HepG2 (cell line): ENCODE results near the gene NAT10. TPM values are rescaled to one million over a fixed set of nuclear protein-coding genes. Genes with fewer than 3 reads are reported as not detected.

Source experiments
- BCL3 ChIP-seq: sonication (generic); formaldehyde crosslinking; IDR thresholded peaks from 2 replicates; pipeline ENCODE4 v1.5.1; 2020; ENCODE audit warnings: mild to moderate bottlenecking, missing genetic modification reagents, moderate library complexity
- CCAR2 ChIP-seq: fragments of 200-400 bp; formaldehyde crosslinking; optimal IDR thresholded peaks from 2 replicates; pipeline ENCODE3; 2018; ENCODE audit warnings: low read depth, mild to moderate bottlenecking, low read length, moderate library complexity
- DMTF1 ChIP-seq: sonication (generic); formaldehyde crosslinking; IDR thresholded peaks from 2 replicates; pipeline ENCODE4 v1.4.0; 2020; ENCODE audit warnings: mild to moderate bottlenecking, missing genetic modification reagents
- KDM1A ChIP-seq: IDR thresholded peaks from 2 replicates; pipeline ENCODE4 v1.6.1; 2016; ENCODE audit warnings: missing compliant biosample characterization
- MED1 ChIP-seq: sonication (generic); formaldehyde crosslinking; IDR thresholded peaks from 2 replicates; pipeline ENCODE4 v1.4.0; 2020; ENCODE audit warnings: missing genetic modification reagents
- MTERF4 ChIP-seq: sonication (generic); formaldehyde crosslinking; IDR thresholded peaks from 2 replicates; pipeline ENCODE4 v1.8.0; 2023; ENCODE audit warnings: mild to moderate bottlenecking, missing genetic modification reagents
- RBFOX2 ChIP-seq: fragments of 200-400 bp; formaldehyde crosslinking; IDR thresholded peaks from 2 replicates; pipeline ENCODE4 v1.6.1; 2017; ENCODE audit warnings: low read depth, mild to moderate bottlenecking, low read length
- SMARCC2 ChIP-seq: fragments of 450-650 bp; IDR thresholded peaks from 2 replicates; pipeline ENCODE4 v1.6.1; 2017; ENCODE audit warnings: antibody characterized with exemption, mild to moderate bottlenecking
- YY1 ChIP-seq: IDR thresholded peaks from 2 replicates; pipeline ENCODE4 v1.6.1; 2011; ENCODE audit warnings: low read length, low read depth, moderate library complexity, mild to moderate bottlenecking; ENCODE audit not compliant: insufficient read depth, insufficient replicate concordance
- ZBTB10 ChIP-seq: sonication (generic); formaldehyde crosslinking; IDR thresholded peaks from 2 replicates; pipeline ENCODE4 v1.4.0; 2020; ENCODE audit warnings: missing genetic modification reagents, borderline replicate concordance
- ZBTB42 ChIP-seq: sonication (generic); formaldehyde crosslinking; IDR thresholded peaks from 2 replicates; pipeline ENCODE4 v1.5.0; 2020; ENCODE audit warnings: mild to moderate bottlenecking, missing genetic modification reagents
- ZHX2 ChIP-seq, 2 experiments: sonication (generic) in 1 of 2; formaldehyde crosslinking in 1 of 2; IDR thresholded peaks; 2 replicates each; pipeline versions ENCODE4 v1.6.1 to v1.9.0; 2014 to 2022; ENCODE audit warnings: antibody characterized with exemption in 1 of 2, borderline replicate concordance in 1 of 2, inconsistent platforms in 1 of 2, low read depth in 1 of 2, missing genetic modification reagents in 1 of 2
- ZNF143 ChIP-seq: sonication (generic); formaldehyde crosslinking; IDR thresholded peaks from 2 replicates; pipeline ENCODE4 v1.4.0; 2020; ENCODE audit warnings: missing genetic modification reagents
- ZNF335 ChIP-seq: sonication (generic); formaldehyde crosslinking; IDR thresholded peaks from 2 replicates; pipeline ENCODE4 v1.4.0; 2020; ENCODE audit warnings: missing genetic modification reagents
- polyA plus RNA-seq, 8 experiments: library from polyadenylated mRNA; depleted of rRNA in 3 of 8; stranded (reverse) in 7 of 8; unstranded in 1 of 8; fragments of >200 nt; fragmentation: Illumina TruSeq in 4 of 8; extraction: Trizol in 4 of 8; gene quantifications; 2 replicates each; pipeline versions ENCODE4 v1.2.1 to v1.2.3, GENCODE V29; 2011 to 2016; ENCODE audit warnings: low read depth in 4 of 8, missing spikeins in 1 of 8, mixed read lengths in 1 of 8; ENCODE audit not compliant: insufficient read depth in 1 of 8
- total RNA-seq, 5 experiments: library from RNA; depleted of rRNA; stranded (reverse); fragments of >200 nt; fragmentation: Illumina TruSeq; extraction: Trizol; gene quantifications; 2 replicates each; pipeline ENCODE4 v1.2.3, GENCODE V29; 2016; ENCODE audit warnings: low read depth in 1 of 5

NAT10 gene
- total and polyA plus RNA-seq, 2 of the 13 experiments (the other 11 are each of a cell fraction or from before 2014, with no cell fraction given) = 33.9 to 51.9 TPM

DNA sequence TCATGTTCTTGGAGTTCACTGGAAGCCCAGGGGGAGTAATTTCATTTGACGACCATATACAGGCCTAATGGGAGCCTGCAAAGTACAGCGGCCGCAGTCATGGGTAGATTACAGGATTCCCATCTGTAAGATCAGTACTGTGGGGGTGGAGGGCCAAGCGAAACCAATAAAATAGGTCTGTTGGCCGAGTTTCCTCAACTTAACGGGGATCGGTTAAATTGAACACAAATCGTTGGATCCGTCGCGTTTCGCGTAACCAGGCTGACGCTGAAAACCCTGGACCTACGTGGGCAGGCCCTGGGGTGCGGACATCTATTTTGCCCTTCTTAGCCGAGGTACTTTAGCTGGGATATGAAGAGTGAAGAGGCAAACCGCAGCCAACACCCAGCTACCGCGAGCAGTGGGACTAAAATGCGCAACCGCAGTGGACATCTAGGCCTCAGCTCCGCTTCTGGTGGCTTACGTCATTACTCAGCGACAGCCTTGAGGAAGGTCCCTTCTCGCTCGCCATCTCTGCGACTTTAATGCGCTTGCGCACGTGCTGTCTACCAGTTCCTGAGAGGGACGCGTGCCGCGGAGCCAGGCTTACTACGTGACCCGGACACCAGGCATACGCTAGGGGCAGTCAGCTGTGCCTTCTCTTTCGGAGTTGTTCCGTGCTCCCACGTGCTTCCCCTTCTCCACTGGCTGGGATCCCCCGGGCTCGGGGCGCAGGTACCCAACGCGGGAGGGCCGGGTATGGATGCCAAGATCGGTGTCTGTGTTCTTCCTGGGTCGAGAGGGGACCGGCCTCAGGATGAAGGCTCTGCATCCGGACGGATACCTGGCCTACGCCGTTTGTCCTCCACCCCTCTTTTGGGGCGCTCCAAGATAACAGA is at the start of gene NAT10 (continued):
- TF ChIP-seq ZHX2 (IDR thresholded peaks at IDR 0.05; ENCODE audit: low read depth) = peak; percentile 92
- TF ChIP-seq ZHX2 (CRISPR knock-in tag; IDR thresholded peaks at IDR 0.05; ENCODE audit: borderline replicate concordance) = no peak
- peak; percentile 23; the same call in 1 of the 2 replicates for TF ChIP-seq ZBTB42 (CRISPR knock-in tag)
- TF ChIP-seq MTERF4 (CRISPR knock-in tag) = no peak
- TF ChIP-seq DMTF1 (CRISPR knock-in tag) = no peak
- peak; percentile 85 for TF ChIP-seq MED1
- TF ChIP-seq ZNF335 (CRISPR knock-in tag) = peak; percentile 100
- peak; percentile 76; the same call in 1 of the 2 replicates for TF ChIP-seq ZBTB10 (CRISPR knock-in tag)
- TF ChIP-seq SMARCC2 = no peak
- peak; percentile 79 for TF ChIP-seq RBFOX2
- no peak for TF ChIP-seq CCAR2
- TF ChIP-seq ZNF143 (CRISPR knock-in tag) = peak; percentile 63
- peak; percentile 80; the same call in 1 of the 2 replicates for TF ChIP-seq BCL3 (CRISPR knock-in tag)
- TF ChIP-seq YY1 = peak; percentile 69
- no peak for TF ChIP-seq KDM1A (CRISPR knock-in tag)
